Activated CD4-positive, alpha-beta T cell treated with anti-CD3 and anti-CD28 coated beads, Interleukin-2, amount 50 U/mL, for 1 hour (primary cell): Measurements from ENCODE around the gene PPP1R13L.

ENCODE experiments used
- DNase-seq: peaks from one replicate; pipeline ENCODE4 v3.0.0-alpha.2; 2020

PPP1R13L gene

GRCh38 chr19:45364696-45365095 lies 40.2 kb downstream of the PPP1R13L start:
- DNase-seq: no peak

- no peak for DNase-seq
Observed at GRCh38 chr19:45363861-45364459, 40.9 kb downstream of the PPP1R13L start.

- no peak for DNase-seq
Observed at GRCh38 chr19:45362291-45362690, 42.6 kb downstream of the PPP1R13L start.

- DNase-seq: no peak
Observed at GRCh38 chr19:45361608-45362007, 43.3 kb downstream of the PPP1R13L start.

GRCh38 chr19:45358213-45358792 lies 46.6 kb downstream of the PPP1R13L start:
- no peak for DNase-seq

- DNase-seq: no peak
Observed at GRCh38 chr19:45357445-45357783, 47.5 kb downstream of the PPP1R13L start.

- no peak for DNase-seq
Observed at GRCh38 chr19:45356760-45357444, 48.0 kb downstream of the PPP1R13L start.

GRCh38 chr19:45355910-45356309 lies 49.0 kb downstream of the PPP1R13L start:
- no peak for DNase-seq

- no peak for DNase-seq
Observed at GRCh38 chr19:45355402-45355801, 49.5 kb downstream of the PPP1R13L start.

- no peak for DNase-seq
Observed at GRCh38 chr19:45354241-45354842, 50.5 kb downstream of the PPP1R13L start.

- DNase-seq: no peak
Observed at GRCh38 chr19:45352914-45353796, 51.7 kb downstream of the PPP1R13L start.

- no peak for DNase-seq
Observed at GRCh38 chr19:45352471-45352870, 52.4 kb downstream of the PPP1R13L start.

- DNase-seq: no peak
Observed at GRCh38 chr19:45352062-45352461, 52.8 kb downstream of the PPP1R13L start.

- no peak for DNase-seq
Observed at GRCh38 chr19:45351401-45351952, 53.4 kb downstream of the PPP1R13L start.

- no peak for DNase-seq
Observed at GRCh38 chr19:45350477-45351058, 54.3 kb downstream of the PPP1R13L start.

GRCh38 chr19:45349430-45349941 lies 55.4 kb downstream of the PPP1R13L start:
- no peak for DNase-seq

GRCh38 chr19:45349126-45349415 lies 55.8 kb downstream of the PPP1R13L start:
- no peak for DNase-seq

GRCh38 chr19:45348367-45349125 lies 56.3 kb downstream of the PPP1R13L start:
- DNase-seq: no peak

GRCh38 chr19:45347570-45348366 lies 57.1 kb downstream of the PPP1R13L start:
- no peak for DNase-seq

- no peak for DNase-seq
Observed at GRCh38 chr19:45346449-45346848, 58.4 kb downstream of the PPP1R13L start.

GRCh38 chr19:45345506-45345860 lies 59.4 kb downstream of the PPP1R13L start:
- no peak for DNase-seq
